Right ventricle myocardium inferior (tissue), 1 donor: Measurements from ENCODE around the gene SCARB1. TPM values are rescaled to one million over a fixed set of nuclear protein-coding genes. Genes with fewer than 3 reads are reported as not detected.

Experiments
- ATAC-seq: fragments of 200-7000 bp; cut with Tn5 transposase; one replicate; pipeline ENCODE4 v1.9.1; 2020; ENCODE audit warnings: mild to moderate bottlenecking, moderate library complexity
- DNase-seq: peaks from one replicate; pipeline ENCODE4 v3.0.0; 2021; ENCODE audit errors: missing footprints
- intact Hi-C: fragments of 100-400 bp; cut with DNase I; formaldehyde crosslinking; loops from one replicate; pipeline ENCODE4 v1.11.0; 2022
- total RNA-seq: library from RNA; stranded (reverse); fragmentation: NEBNext Ultra II Directional; extraction: Animal tissue kit (Norgen Biotek cat#: 25700); gene quantifications from one replicate; pipeline ENCODE4 v1.2.1, GENCODE V29; 2021
- donor health status: DM: no; HTN: yes; CAD: no; lungs with severe emphysema.

Gene SCARB1
- total RNA-seq, 1 donor from 2014 or later: 14.1 TPM

DNA sequence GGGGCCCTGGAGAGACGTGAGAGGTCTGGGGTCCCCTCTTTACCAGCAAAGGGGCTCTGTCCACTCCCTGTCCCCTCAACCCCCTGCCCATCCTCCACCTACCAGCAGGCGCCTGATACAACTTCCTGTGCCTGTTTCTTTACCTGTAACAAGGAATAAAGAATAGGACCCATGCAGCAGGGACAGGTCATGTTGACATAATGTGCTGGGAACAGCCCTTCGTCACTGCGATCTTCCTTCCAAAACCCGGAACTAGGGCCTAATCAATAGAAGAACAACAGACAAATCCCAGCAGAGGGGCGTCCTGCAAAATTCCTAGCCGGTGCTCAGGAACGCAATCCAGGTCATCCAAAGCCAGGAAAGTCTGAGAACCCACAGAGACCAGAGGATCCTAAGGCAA is 32.1 kb downstream of the SCARB1 start:
- intact Hi-C loops: no loop called here
- DNase-seq (peak; percentile 39), ATAC-seq (no peak)

DNA sequence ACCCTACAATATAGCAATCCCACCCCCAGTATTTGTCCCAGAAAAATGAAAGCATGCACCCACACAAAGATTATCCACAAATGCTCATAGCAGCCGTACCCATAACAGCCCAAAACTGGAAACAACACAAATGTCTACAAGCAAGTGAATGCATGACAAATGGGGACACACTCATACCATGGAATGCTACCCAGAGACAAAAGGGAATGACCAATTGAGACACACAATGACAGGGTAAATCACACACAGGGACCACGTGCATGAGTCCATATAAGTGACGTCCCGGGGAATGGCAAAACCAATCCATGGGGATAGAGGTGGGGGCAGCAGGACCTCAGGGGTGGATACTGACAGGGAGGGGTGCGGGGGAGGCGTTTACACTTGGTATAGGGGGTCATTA is 33.4 kb downstream of the SCARB1 start:
- DNase-seq (no peak), ATAC-seq (no peak)
- intact Hi-C loops: no loop called here

DNA sequence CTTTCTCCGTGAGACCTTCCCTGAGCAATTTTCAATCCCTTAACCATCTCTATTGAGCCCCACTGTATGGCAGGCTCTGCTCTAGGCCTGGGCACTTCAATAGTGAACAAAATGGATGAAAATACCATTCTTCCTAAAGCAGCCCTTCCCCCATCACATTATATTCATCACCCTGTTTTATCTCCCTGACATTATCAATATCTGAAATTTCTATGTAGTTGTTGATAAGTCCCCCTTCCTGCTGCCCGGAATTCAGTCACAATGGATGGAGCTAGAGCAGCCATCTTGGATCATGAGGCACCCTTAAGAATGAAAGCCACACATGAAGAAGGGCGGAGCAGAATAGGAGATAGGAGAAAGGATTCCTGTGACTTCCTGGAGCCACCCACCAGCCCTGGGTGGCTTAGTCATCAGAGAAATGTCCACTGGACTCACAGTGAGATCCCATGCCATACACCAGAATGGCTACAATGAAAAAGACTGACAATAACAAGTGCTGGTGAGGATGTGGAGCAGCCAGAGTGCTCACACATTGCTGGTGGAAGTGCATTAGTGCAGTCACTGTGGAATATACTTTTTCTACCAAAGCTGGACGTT is 33.9 kb downstream of the SCARB1 start:
- DNase-seq (no peak), ATAC-seq (no peak)
- intact Hi-C loops: no loop called here

DNA sequence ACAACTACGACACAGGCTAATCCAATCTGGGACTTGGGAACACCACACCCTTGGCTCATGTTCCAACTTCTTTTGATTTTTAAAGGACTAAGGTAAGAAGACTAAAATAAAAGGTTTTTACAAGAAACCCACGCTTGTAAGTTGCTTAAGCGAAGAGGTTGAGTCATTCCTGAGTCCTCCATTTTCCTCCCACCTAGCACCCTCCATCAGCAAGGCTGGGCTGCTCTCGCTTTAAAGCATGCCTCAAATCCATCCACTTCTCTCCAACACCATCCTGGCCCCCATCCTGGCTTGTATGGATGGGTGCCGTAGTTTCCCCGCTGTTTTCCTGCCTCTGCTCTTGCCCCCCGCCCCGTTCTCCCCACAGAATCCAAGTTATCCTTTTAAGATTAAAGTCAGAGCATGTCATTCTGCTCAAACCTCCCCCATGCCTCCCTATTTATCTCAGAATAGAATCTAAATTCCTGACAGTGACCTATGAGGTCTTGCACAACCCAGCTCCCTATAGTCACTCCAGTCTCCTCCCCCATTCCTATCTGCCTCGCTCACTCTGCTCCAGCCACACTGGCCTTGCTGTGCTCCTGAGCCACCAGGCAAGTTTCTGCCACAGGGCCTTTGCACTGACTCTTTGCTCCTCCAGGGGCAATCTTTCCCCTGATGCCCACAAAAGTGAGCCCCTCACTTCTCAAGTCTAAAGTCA is 34.5 kb downstream of the SCARB1 start:
- no peak for DNase-seq

DNA sequence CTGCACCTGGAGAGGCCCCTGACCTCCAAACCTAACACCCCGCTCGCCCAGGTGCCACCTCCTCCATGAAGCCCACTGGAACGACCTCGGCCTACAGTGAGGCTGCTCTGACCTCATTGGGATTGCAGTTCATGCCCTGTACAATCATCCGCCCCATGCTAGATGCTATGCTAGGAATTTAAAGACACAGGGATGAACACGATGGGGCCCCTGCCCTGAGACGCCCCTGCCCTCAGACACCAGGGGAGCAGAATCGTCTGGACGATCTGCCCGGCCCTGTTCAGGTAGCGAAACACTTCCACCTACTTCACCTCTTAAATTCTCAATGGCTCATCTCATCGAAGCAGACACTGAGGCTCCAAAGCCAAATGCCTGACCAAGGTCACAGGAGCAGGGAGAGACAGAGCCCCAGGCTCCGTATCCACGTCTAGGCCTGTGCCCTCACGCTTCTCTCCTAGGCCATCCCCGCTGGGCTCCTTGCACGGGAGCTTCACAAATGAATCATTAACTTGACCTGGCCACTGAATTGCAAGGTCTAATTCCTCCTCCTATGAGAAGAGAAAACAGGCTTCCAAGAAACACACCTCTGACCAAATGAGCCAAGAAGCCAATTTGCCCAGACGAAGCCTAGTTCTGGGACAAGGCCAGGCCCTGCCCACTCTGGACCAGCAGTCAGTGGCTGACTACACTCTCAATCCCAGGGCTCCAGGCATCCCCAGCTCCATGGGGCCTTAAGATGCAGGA is 35.2 kb downstream of the SCARB1 start:
- intact Hi-C loops: no loop called here
- no peak for ATAC-seq

More for the DNA sequence above, 34.5 kb downstream of the SCARB1 start:
- ATAC-seq: no peak
- intact Hi-C loops: no loop called here

DNA sequence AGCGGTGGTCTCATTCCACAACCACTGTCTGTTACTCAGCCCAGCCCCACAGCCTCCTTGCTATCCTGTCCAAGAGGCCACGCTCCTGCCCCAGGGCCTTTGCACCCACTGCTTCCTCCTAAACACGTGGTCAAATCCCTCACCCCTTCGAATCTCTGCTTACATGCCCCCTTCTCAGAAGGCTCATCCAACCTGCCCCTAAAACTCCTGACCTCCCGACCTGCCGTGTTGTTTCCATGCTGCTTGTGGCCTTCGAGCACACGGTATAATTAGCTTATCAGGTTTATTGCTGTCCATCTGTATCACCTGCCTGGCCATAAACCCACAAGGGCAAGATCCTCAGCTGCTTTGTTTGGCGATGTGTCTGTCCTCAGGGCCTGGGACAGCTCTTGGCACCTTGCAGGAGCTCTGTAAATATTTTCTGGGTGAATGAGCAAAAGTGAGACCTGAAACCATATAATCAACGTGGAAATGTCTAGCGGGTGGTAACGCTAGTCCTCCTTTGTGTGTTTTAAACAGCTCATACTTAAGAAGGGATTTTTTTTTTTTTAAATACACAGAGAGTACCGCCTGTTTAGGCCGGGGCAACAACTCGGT is 36.0 kb downstream of the SCARB1 start:
- DNase-seq: no peak
- no peak for ATAC-seq
- intact Hi-C loops: no loop called here

More for the DNA sequence above, 35.2 kb downstream of the SCARB1 start:
- peak; percentile 42 for DNase-seq

DNA sequence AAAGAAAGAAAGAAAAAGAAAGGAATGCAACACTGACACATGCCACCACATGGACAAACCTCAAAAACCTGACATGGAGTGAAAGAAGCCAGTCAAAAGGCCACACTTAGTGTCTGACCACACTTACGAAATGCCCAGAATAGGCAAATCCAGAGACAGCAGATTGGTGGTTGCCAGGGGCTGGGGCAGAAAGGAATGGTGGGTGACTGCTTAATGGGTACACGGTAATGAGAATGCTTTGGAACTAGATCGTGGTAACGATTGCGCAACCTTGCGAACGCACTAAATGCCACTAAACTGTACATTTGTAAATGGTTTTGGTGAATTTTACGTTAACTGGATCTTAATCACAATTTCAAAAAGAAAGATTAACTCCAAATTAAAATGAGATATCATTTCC is 39.5 kb downstream of the SCARB1 start:
- DNase-seq (no peak), ATAC-seq (no peak)
- intact Hi-C loops: no loop called here

DNA sequence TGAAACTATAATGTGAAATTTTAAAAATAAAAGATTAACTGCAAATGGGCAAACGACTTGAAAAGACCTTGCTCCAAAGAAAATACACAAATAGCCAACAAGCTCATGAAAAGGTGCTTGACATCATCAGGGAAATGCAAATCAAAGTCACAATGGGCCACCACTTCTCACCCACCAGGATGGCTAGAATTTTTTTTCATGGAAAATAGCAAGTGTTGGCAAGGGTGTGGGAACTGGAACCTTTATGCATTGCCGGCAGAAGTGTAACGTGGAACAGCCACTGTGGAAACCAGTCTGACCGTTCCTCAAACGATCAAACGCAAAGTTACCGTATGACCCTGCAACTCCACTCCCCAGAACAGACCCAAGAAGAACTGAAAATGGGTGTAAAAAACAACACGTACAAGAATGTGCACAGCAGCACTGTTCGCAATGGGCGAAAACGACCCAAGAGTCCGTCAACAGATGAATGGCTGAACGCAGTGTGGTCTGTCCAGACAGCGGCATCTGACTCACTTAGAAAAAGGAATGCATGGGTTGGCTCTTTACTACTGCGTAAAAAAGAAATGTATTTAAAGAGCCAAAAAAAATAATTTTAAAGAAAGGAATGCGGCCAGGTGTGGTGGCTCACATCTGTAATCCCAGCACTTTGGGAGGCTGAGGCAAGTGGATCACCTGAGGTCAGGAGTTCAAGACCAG is 40.2 kb downstream of the SCARB1 start:
- no peak for DNase-seq
- intact Hi-C loops: no loop called here
- no peak for ATAC-seq

DNA sequence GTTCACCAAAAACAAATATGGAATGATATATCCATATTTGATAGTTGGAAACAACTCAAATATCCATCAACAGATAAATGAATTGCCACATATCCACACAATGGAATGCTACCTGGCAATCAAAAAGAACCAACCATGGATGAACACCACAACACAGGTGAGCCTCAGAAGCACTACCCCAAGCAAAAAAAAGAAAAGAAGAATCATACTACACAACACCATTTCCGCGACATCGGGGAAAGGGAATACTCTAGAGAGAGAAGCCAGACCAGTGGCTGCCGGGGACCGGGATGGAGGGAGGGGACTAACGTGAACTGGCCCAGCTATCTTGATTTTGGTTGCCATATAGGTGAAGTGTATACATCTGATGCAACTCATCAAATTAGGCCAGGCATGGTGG is 41.4 kb downstream of the SCARB1 start:
- intact Hi-C loops: no loop called here
- ATAC-seq (no peak), DNase-seq (no peak)

DNA sequence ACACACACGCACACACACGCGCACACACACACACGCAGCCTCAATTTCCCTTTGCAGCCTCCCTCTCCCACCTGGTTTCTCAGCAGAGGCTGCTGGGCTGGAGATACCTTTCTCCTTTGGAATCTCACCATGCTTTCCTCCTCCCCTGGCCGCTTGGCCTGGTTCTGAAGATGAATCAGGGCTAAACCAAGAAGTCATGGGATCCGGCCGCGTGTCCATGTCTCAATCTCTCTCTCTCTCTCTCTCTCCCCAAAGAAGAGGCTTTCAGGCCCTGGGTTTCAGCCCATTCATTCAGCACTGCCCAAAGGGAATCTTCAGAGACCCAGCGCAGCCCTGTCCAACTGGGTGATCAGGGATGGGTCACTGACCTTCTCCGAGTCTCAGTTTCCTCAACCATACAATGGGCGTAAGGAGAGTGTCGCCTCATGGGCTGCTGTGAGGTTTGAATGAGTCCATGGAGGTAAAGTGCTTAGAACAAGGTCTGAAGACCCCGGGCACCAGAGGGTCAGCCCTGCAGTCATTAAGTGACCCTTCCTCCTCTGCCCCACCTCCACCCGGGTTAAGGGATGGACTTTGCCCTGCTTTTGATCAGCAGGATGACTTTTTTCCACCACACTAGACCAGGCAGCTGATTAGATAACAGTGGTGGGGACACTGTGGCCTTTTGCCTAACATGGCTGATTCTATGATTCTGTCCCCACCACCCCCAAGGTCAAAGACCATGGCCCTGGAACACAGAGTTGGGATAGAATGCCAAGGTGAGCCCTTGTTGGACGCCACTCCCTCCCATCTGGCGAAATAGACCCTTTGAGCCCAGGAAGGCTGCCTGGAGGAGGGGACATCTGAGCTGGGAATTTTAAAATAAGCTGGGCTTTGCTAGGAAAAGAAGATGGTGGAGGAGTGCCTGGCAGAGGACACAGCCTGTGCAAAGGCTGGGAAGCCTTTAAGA is 42.1 kb downstream of the SCARB1 start:
- no peak for DNase-seq
- no peak for ATAC-seq

DNA sequence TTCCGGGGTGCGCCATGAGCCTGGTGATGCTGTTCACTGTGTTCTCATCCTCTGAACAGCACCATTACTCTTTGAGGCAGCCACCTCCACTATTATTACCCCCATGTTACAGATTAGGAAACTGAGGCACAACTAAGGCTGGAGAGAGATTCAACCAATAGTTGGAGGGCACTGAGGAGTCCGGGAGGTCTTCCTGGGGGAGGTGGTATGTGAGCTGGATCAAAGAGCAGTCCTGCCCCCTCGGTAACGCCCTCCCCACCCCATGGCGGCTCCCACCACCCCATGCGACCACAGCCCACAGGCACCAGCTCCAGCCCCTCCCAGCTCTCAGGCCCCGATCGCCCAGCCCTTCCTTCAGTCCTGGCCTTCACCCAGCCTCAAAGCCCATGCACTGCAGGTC is 43.5 kb downstream of the SCARB1 start:
- ATAC-seq: no peak
- intact Hi-C loops: no loop called here
- DNase-seq: no peak

More for the DNA sequence above, 42.1 kb downstream of the SCARB1 start:
- intact Hi-C loops: no loop called here

DNA sequence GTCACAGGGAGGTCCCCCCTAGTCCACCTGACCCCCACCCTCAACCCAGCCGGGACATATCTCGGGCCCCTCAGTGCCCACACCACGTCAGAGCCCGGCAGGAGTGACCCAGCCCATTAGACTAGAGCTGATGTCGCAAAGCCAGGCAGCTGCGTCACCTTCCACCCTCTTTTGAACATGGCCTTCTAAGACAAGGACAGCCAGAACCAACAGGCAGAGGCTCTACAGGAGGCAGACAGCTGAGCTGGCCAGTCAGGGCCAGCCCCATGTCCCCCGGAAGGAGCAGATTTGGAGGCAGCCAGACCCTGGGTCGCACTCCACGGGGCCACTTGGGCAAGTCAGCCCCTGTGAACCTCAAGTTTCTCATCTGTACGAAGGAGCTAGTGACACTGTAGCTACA is 44.1 kb downstream of the SCARB1 start:
- intact Hi-C loops: no loop called here
- no peak for ATAC-seq
- no peak for DNase-seq

DNA sequence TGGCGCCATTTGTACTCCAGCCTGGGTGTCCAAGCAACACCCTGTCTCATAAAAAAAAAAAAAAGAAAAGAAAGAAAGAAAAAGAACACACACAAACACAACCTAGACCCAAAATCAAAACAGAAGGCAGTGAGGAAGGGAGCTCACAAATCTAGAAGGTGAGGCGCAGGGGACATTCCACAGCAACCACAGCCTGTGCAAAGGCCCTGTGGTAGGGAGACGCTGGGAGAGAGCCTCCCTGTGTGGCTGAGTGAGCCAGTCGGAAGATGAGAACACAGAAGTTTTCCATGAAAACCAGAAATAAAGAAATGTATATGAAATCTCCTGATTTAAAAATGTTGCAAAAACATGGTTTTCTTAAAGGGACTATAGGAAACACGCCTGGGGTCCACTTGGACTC is 44.6 kb downstream of the SCARB1 start:
- DNase-seq: no peak
- no peak for ATAC-seq
- intact Hi-C loops: no loop called here

DNA sequence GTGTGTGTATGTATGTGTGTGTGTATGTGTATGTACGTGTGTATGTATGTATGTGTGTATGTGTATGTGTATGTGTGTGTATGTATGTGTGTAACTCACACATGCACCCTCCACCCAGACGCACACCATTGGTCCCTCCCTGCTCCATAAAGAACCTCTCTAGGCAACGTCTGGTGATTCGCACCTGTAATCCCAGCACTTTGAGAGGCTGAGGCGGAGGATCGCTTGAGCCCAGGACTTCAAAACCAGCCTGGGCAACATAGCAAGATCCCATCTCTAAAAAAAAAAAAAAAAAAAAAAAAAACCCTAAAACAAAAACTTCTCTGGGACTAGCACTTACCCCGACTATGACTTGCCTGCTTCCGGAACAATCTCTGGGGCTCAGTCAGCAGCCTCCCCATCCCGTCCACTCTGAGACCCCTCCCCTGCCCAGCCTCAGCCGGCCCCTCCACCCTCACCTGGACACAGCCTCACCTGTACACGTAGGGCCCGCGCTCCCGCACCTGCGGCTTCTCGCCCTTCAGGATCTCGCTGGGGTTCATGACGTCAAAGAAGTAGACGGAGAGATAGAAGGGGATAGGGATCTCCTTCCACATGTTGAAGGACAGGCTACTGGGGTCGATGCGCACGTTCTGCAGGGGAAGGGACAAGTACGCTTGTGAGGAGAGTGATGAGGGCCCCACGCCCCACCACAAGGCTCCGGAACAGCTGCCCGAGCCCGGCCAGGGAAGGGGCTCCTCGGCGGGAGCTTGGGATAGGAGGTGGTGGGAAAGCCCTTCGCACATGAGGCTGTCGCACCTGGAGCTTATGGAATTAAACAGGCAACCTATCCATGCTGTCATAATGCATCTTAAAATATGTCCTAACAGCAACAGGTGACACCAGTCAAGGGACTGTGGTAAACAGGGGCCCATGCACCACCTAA is 46.3 kb downstream of the SCARB1 start:
- ATAC-seq (no peak), DNase-seq (no peak)
- intact Hi-C loops: no loop called here

DNA sequence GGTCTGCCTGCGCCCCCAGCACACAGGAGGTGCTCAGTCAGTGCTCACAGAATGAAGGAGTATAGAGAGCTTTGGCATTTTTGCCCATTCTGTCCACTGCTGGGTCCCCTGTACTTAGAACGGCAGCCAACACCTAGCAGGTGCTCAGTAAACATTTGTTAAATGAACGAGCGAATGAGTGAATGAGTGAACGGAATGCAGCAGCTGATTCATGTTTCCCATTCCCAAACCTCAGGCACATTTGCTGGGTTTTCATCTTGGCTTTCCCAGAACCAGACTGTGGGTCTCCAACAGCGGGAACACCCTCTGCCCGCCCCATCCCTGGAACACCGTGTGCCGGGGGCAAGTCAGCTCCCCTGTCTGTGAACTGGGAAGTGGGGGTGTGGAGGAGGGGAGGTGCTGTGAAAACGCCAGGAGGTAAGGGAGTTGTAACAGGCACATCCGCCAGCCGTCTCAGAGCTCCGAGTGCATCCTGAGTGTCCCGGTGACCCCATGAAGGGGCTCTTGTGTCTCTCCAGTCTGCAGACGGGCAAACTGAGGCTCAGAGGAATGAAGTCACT is 47.3 kb downstream of the SCARB1 start:
- DNase-seq (no peak), ATAC-seq (no peak)
- intact Hi-C loops: no loop called here

DNA sequence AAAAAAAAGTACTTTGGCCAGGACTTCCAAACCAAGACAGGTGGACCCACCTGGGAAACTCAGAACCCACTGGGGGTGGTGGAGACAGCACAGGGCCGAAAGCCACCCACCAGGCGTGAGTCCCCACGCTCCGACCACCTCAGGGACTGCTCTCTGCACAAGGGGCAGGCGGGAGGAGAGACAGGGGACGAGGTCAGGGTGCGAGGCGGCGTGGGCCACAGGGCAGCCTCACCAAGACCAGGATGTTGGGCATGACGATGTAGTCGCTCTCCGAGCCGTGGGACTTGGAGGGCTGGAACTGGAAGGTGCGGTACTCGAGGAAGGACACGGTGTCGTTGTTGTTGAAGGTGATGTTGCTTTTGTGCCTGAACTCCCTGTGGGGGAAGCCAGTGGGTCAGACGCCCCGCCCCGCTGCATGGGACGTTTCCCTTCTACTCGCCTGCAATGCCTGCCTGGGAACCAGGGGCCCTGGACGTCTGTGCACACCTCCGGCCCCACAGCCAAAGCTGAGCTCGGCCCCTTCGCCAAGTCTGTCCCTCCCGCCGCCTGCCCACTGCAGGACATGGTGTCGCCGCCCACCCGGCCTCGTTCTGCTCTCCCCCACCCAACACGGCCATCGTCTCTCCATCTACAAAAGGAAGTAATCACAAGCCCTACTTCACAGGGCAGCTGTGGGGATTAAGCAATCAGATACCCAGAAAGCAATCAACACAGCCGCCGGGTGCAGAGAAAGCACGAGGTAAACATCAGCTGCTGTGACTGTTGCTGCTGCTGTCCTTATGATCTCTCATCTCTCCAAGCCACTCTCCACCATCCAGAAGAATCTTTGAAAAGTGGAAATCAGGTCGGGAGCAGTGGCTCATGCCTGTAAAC is 48.7 kb downstream of the SCARB1 start:
- intact Hi-C loops: no loop called here
- DNase-seq (no peak), ATAC-seq (no peak)
